BE2C (cell line): ENCODE data around the gene KRTAP8-1. TPM values are rescaled to one million over a fixed set of nuclear protein-coding genes. Genes with fewer than 3 reads are reported as not detected.
A peak's percentile ranks its signal among the peaks of the same experiment; 100 is the strongest.

Source experiments
- DNase-seq: peaks from one replicate; pipeline ENCODE4 v3.0.0-alpha.2; 2020
- H3K27me3 ChIP-seq: fragments of 250-450 bp; sonication (Bioruptor Pico); 2 replicates; pipeline ENCODE4 v1.5.1; 2020; ENCODE audit warnings: mild to moderate bottlenecking
- H3K36me3 ChIP-seq: fragments of 250-450 bp; sonication (Bioruptor Pico); 2 replicates; pipeline ENCODE4 v1.5.1; 2020; ENCODE audit warnings: mild to moderate bottlenecking
- H3K4me1 ChIP-seq: fragments of 250-450 bp; sonication (Bioruptor Pico); 2 replicates; pipeline ENCODE4 v1.5.1; 2020
- H3K4me3 ChIP-seq: 2 replicates; pipeline ENCODE4 v1.5.1; 2011; ENCODE audit warnings: low read depth, low read length
- H3K9me3 ChIP-seq: fragments of 250-450 bp; sonication (Bioruptor Pico); 2 replicates; pipeline ENCODE4 v1.5.1; 2020
- CTCF ChIP-seq: IDR thresholded peaks from 2 replicates; pipeline ENCODE4 v1.5.1; 2012; ENCODE audit warnings: mild to moderate bottlenecking, low read depth, low read length
- polyA plus RNA-seq: library from polyadenylated mRNA; unstranded; fragments of >200 nt; gene quantifications from one replicate; pipeline ENCODE4 v1.2.1, GENCODE V29; 2012; ENCODE audit warnings: low read depth, missing spikeins; ENCODE audit not compliant: insufficient read length, insufficient read depth

Gene KRTAP8-1
- not detected for polyA plus RNA-seq

- H3K4me1 ChIP-seq, result no peaks in the 10 kb centered on the region
- TF ChIP-seq CTCF, result no peak
- H3K27me3 ChIP-seq, result no peaks in the 10 kb centered on the region
- no peak within 1 kb of the TSS for H3K4me3 ChIP-seq
- no peak for DNase-seq
- H3K9me3 ChIP-seq, result no peaks in the 10 kb centered on the region
- no peaks in the 10 kb centered on the region for H3K36me3 ChIP-seq
These were observed at the start of gene KRTAP8-1 for GRCh38 chr21:30813174-30813573. KRTAP8-1 (minus strand) TSS chr21:30813274; CDS start chr21:30813220, 54 bp downstream.

GRCh38 chr21:30847627-30848500 lies 34.8 kb upstream of the KRTAP8-1 start:
- DNase-seq, result no peak
- Histone ChIP-seq H3K4me1 (no peaks in the 10 kb centered on the region), H3K36me3 (no peaks in the 10 kb centered on the region), H3K27me3 (no peaks in the 10 kb centered on the region), H3K4me3 (no peak overlapping the region), H3K9me3 (no peaks in the 10 kb centered on the region)
- TF ChIP-seq CTCF, result no peak

- Histone ChIP-seq H3K4me1 (no peaks in the 10 kb centered on the region), H3K9me3 (no peaks in the 10 kb centered on the region), H3K36me3 (no peaks in the 10 kb centered on the region), H3K4me3 (no peak overlapping the region), H3K27me3 (no peaks in the 10 kb centered on the region)
- no peak for DNase-seq
- TF ChIP-seq CTCF, result no peak
These were observed 29.9 kb upstream of the KRTAP8-1 start for GRCh38 chr21:30842990-30843389.

- no peaks in the 10 kb centered on the region for H3K4me1 ChIP-seq
- H3K4me3 ChIP-seq, result no peak overlapping the region
- no peaks in the 10 kb centered on the region for H3K9me3 ChIP-seq
- peak; percentile 36 for DNase-seq
- H3K36me3 ChIP-seq, result no peaks in the 10 kb centered on the region
- TF ChIP-seq CTCF, result peak; percentile 55
- no peaks in the 10 kb centered on the region for H3K27me3 ChIP-seq
These were observed 26.2 kb upstream of the KRTAP8-1 start for GRCh38 chr21:30839304-30839703.

GRCh38 chr21:30838536-30838935 lies 25.5 kb upstream of the KRTAP8-1 start:
- Histone ChIP-seq H3K27me3 (no peaks in the 10 kb centered on the region), H3K4me1 (no peaks in the 10 kb centered on the region), H3K9me3 (no peaks in the 10 kb centered on the region), H3K36me3 (no peaks in the 10 kb centered on the region), H3K4me3 (no peak overlapping the region)
- TF ChIP-seq CTCF, result no peak
- DNase-seq, result no peak

- peak; percentile 75 for TF ChIP-seq CTCF
- DNase-seq, result peak; percentile 40
- Histone ChIP-seq H3K27me3 (no peaks in the 10 kb centered on the region), H3K4me1 (no peaks in the 10 kb centered on the region), H3K4me3 (no peak overlapping the region), H3K36me3 (no peaks in the 10 kb centered on the region), H3K9me3 (no peaks in the 10 kb centered on the region)
These were observed 18.2 kb upstream of the KRTAP8-1 start for GRCh38 chr21:30831194-30831765.
